ENCODE data around the gene WNT16.

Gene WNT16

GRCh38 chr7:121322460-121322859, 6.3 kb upstream of the WNT16 start:
- H3K27me3 ChIP-seq (ENCODE audit: low read depth, low read length): no peaks in the 10 kb centered on the region
- no peak overlapping the region for H3K27ac ChIP-seq (ENCODE audit: low read length)
- TF ChIP-seq EZH2phosphoT487 (IDR thresholded peaks at IDR 0.05; ENCODE audit: low read depth) (no peak), CTCF (IDR thresholded peaks at IDR 0.05; ENCODE audit: low read depth, low read length) (no peak)
- H3K9me3 ChIP-seq (ENCODE audit: insufficient read depth, low read length): no peaks in the 10 kb centered on the region
- H4K20me1 ChIP-seq (ENCODE audit: insufficient read depth, low read length): no peaks in the 10 kb centered on the region
- no peaks in the 10 kb centered on the region for H3K79me2 ChIP-seq (ENCODE audit: low read length)
- H3K4me3 ChIP-seq (ENCODE audit: low read length): no peak overlapping the region
- H3K4me1 ChIP-seq (ENCODE audit: low read length): no peaks in the 10 kb centered on the region
- no peaks in the 10 kb centered on the region for H3K36me3 ChIP-seq (replicated peaks; ENCODE audit: low read depth, low read length)
- no peak overlapping the region for H3K4me2 ChIP-seq (ENCODE audit: low read length)
- no peak overlapping the region for H2AFZ ChIP-seq (ENCODE audit: low read depth, low read length)
- no peak overlapping the region for H3K9ac ChIP-seq (ENCODE audit: low read length)

DNA sequence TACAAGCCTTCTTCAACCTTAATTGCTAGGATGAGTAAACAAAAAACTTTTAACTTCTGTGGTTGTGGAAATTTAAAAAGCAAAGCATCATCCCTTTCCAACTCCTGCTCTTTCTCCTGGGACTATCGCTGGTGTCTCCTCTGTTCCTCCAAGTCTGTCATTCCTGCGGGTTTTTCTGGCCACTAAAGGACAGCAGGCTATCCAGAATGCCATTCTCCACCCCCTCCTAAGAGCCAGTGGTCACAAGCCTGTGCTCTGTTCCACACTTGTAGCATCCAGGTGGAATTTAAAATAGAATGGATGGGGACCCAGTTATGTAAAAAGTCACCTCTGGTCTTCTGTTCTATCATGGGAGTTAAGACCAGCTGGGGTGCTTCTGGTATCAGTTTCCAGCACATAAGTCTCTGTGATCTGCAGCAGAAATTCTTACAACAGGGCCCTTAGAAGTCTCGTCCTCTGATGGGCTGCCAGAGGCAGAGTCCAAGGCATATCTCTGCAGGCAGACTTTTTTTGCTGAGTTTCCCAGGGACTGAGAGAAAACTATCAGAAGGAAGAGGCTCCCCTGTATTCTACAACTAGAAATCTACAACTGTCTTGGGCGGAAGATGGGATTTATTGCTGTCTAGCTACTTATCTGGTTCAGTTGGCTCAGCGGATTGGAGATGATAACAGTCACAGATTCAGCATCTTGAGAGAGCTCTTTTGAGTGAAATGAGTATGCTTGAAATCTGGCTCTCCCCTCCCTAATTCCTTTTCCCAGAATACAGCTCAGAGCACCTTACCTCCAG, 5.1 kb upstream of the WNT16 start:
- TF ChIP-seq EZH2phosphoT487 (IDR thresholded peaks at IDR 0.05; ENCODE audit: low read depth) (no peak), CTCF (IDR thresholded peaks at IDR 0.05; ENCODE audit: low read depth, low read length) (no peak)
- no peaks in the 10 kb centered on the region for H3K4me1 ChIP-seq (ENCODE audit: low read length)
- H3K9ac ChIP-seq (ENCODE audit: low read length): no peak overlapping the region
- no peaks in the 10 kb centered on the region for H4K20me1 ChIP-seq (ENCODE audit: insufficient read depth, low read length)
- H3K4me3 ChIP-seq (ENCODE audit: low read length): no peak overlapping the region
- H3K36me3 ChIP-seq (replicated peaks; ENCODE audit: low read depth, low read length): no peaks in the 10 kb centered on the region
- H3K27me3 ChIP-seq (ENCODE audit: low read depth, low read length): peaks cover 4% of the 10 kb centered on the region; the same call in 1 of the 2 replicates
- H2AFZ ChIP-seq (ENCODE audit: low read depth, low read length): no peak overlapping the region
- H3K4me2 ChIP-seq (ENCODE audit: low read length): no peak overlapping the region
- H3K9me3 ChIP-seq (ENCODE audit: insufficient read depth, low read length): no peaks in the 10 kb centered on the region
- H3K79me2 ChIP-seq (ENCODE audit: low read length): no peaks in the 10 kb centered on the region
- H3K27ac ChIP-seq (ENCODE audit: low read length): no peak overlapping the region

- H3K4me2 ChIP-seq (ENCODE audit: low read length): no peak overlapping the region
- H3K27me3 ChIP-seq (ENCODE audit: low read depth, low read length): peaks cover 31% of the 10 kb centered on the region
- no peaks in the 10 kb centered on the region for H3K79me2 ChIP-seq (ENCODE audit: low read length)
- H3K27ac ChIP-seq (ENCODE audit: low read length): no peak overlapping the region
- no peak overlapping the region for H2AFZ ChIP-seq (ENCODE audit: low read depth, low read length)
- no peaks in the 10 kb centered on the region for H3K9me3 ChIP-seq (ENCODE audit: insufficient read depth, low read length)
- H3K9ac ChIP-seq (ENCODE audit: low read length): no peak overlapping the region
- H3K4me1 ChIP-seq (ENCODE audit: low read length): no peaks in the 10 kb centered on the region
- H3K36me3 ChIP-seq (replicated peaks; ENCODE audit: low read depth, low read length): no peaks in the 10 kb centered on the region
- H4K20me1 ChIP-seq (ENCODE audit: insufficient read depth, low read length): no peaks in the 10 kb centered on the region
- no peak for TF ChIP-seq CTCF (IDR thresholded peaks at IDR 0.05; ENCODE audit: low read depth, low read length)
- no peak for TF ChIP-seq EZH2phosphoT487 (IDR thresholded peaks at IDR 0.05; ENCODE audit: low read depth)
- no peak overlapping the region for H3K4me3 ChIP-seq (ENCODE audit: low read length)
Observed at GRCh38 chr7:121327671-121328070, 1.1 kb upstream of the WNT16 start.

DNA sequence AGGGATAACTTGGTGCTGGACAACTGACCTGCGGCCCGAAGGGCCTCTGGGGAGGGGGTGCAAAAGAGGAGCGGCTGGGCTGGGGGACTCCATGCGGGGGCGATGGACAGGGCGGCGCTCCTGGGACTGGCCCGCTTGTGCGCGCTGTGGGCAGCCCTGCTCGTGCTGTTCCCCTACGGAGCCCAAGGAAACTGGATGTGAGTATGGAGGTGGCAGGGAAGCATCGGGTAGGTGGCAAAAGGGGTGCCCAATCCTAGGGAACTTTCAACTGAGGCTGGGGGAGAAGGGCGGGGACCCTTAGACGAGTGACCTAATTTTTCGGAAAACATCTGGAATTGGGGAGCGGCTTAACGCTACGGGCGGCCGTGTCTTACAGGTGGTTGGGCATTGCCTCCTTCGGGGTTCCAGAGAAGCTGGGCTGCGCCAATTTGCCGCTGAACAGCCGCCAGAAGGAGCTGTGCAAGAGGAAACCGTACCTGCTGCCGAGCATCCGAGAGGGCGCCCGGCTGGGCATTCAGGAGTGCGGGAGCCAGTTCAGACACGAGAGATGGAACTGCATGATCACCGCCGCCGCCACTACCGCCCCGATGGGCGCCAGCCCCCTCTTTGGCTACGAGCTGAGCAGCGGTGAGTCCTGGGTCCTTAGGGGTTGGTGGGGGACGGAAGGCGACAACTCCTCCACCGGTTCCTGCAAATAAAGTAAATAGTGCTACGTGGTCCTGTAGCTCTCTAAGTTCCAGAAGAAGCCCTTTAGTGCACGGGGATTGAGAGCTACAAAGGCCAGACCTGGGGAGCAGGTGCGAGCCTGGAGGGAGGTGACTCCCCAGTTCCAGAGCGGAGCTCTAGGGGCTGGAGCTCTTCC, 622 bp downstream of the WNT16 start:
- TF ChIP-seq EZH2phosphoT487 (IDR thresholded peaks at IDR 0.05; ENCODE audit: low read depth) (no peak), CTCF (IDR thresholded peaks at IDR 0.05; ENCODE audit: low read depth, low read length) (peak; percentile 15; the same call in 1 of the 2 replicates)
- Histone ChIP-seq H3K9ac (ENCODE audit: low read length) (peak overlapping the region; percentile 48), H3K9me3 (ENCODE audit: insufficient read depth, low read length) (no peaks in the 10 kb centered on the region), H3K36me3 (replicated peaks; ENCODE audit: low read depth, low read length) (no peaks in the 10 kb centered on the region), H3K27me3 (ENCODE audit: low read depth, low read length) (peaks cover 31% of the 10 kb centered on the region), H4K20me1 (ENCODE audit: insufficient read depth, low read length) (no peaks in the 10 kb centered on the region), H3K4me2 (ENCODE audit: low read length) (peak overlapping the region; percentile 99), H3K79me2 (ENCODE audit: low read length) (no peaks in the 10 kb centered on the region), H3K4me1 (ENCODE audit: low read length) (no peaks in the 10 kb centered on the region), H3K4me3 (ENCODE audit: low read length) (peak overlapping the region; percentile 81), H3K27ac (ENCODE audit: low read length) (no peak overlapping the region), H2AFZ (ENCODE audit: low read depth, low read length) (peak overlapping the region; percentile 89)

Measured in OCI-LY3 (cell line).